Kidney epithelial cell (primary cell): Measurements from ENCODE around the gene ATM. TPM values are rescaled to one million over a fixed set of nuclear protein-coding genes. Genes with fewer than 3 reads are reported as not detected.

Source experiments
- DNase-seq: peaks from one replicate; pipeline ENCODE4 v3.0.0-alpha.2; 2010; ENCODE audit warnings: low read depth
- H3K27me3 ChIP-seq: 2 replicates; pipeline ENCODE4 v1.6.0; 2011; ENCODE audit warnings: low read length; ENCODE audit not compliant: control insufficient read depth, insufficient read depth
- H3K36me3 ChIP-seq: 2 replicates; pipeline ENCODE4 v1.5.1; 2011; ENCODE audit warnings: low read length; ENCODE audit not compliant: control insufficient read depth, insufficient read depth
- H3K4me3 ChIP-seq: 2 replicates; pipeline ENCODE4 v1.5.1; 2011; ENCODE audit warnings: low read depth, mild to moderate bottlenecking, control low read depth, low read length
- CTCF ChIP-seq: IDR thresholded peaks from 2 replicates; pipeline ENCODE4 v1.5.1; 2011; ENCODE audit warnings: mild to moderate bottlenecking, moderate library complexity, low read length, control low read depth, inconsistent platforms; ENCODE audit not compliant: insufficient read depth, poor library complexity, severe bottlenecking
- total RNA-seq: library from RNA; depleted of rRNA; stranded (reverse); fragments of >200 nt; gene quantifications from 2 replicates; pipeline ENCODE4 v1.2.3, GENCODE V29; 2015

Gene ATM
- total RNA-seq, 1 donor from 2014 or later, result 28.5 TPM

DNA sequence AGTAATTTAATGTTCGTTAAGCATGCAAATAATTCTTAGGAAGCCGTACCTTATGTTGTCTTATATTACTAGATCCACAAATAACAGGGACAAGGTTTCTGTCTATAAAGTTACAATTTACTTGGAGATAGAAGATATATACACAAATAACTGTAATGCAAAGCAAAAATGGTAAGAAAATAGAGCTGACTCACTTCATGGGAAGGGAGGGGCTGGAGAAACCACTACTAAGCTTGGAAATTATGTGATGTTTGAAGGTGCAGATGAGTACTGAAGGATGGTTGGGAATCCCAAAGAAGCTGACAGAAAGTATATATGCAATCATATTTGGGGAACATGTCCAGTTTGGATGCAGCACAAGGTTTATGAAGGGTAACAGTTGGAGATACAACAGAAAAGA is 4.4 kb upstream of the ATM start:
- no peaks in the 10 kb centered on the region for H3K27me3 ChIP-seq
- no peak overlapping the region for H3K4me3 ChIP-seq
- DNase-seq, result no peak
- TF ChIP-seq CTCF, result no peak
- H3K36me3 ChIP-seq, result no peaks in the 10 kb centered on the region

DNA sequence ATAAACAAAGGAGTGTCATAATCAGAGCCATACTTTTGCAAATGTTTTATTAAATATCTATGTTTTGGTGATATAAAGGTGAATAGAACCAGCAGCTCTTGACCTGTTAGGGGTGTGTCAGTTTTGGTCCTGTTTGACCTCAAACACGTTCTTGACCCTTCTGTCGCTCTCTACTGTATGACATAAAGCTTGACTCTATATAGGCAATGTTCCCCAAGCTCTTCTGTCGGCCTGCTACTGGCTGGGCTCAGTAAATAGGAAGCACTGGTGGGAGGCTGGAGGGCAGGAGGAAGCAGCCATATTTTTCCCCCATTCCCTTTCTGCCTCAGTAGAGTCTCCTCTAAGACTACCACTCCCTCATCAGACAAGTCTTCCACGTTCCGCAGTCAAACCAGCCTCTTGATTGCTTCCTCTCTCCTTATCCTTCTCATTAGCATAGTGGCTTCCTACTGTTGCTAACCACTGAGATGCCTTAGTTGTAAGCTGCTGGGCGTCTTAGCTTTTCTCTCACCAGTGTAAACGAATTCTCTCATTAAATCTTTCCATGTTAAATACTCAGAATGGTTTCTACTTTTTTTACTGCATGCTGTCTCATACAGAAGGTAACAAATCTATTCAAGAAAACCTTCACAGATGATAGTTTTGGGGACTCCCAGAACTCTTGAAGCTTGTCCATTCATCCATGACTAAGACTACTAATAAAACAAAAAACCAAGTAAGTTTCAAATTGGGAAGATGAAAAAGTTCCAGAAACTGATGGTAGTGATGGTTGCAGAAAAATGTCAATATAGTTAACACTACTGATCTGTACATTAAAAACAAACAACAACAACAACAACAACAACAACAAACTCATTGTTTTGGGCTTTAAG is 3.7 kb upstream of the ATM start:
- no peaks in the 10 kb centered on the region for H3K36me3 ChIP-seq
- DNase-seq, result no peak
- H3K4me3 ChIP-seq, result no peak overlapping the region
- TF ChIP-seq CTCF, result no peak
- no peaks in the 10 kb centered on the region for H3K27me3 ChIP-seq

GRCh38 chr11:108220721-108221336 is 2.0 kb upstream of the ATM start:
- H3K36me3 ChIP-seq, result no peaks in the 10 kb centered on the region
- H3K27me3 ChIP-seq, result no peaks in the 10 kb centered on the region
- DNase-seq, result no peak
- no peak for TF ChIP-seq CTCF
- peak overlapping the region; percentile 69 for H3K4me3 ChIP-seq

- Histone ChIP-seq H3K27me3 (no peaks in the 10 kb centered on the region), H3K4me3 (peak overlapping the region; percentile 69), H3K36me3 (no peaks in the 10 kb centered on the region)
- no peak for TF ChIP-seq CTCF
- DNase-seq, result no peak
These were observed 1.5 kb upstream of the ATM start for GRCh38 chr11:108221371-108221770.

DNA sequence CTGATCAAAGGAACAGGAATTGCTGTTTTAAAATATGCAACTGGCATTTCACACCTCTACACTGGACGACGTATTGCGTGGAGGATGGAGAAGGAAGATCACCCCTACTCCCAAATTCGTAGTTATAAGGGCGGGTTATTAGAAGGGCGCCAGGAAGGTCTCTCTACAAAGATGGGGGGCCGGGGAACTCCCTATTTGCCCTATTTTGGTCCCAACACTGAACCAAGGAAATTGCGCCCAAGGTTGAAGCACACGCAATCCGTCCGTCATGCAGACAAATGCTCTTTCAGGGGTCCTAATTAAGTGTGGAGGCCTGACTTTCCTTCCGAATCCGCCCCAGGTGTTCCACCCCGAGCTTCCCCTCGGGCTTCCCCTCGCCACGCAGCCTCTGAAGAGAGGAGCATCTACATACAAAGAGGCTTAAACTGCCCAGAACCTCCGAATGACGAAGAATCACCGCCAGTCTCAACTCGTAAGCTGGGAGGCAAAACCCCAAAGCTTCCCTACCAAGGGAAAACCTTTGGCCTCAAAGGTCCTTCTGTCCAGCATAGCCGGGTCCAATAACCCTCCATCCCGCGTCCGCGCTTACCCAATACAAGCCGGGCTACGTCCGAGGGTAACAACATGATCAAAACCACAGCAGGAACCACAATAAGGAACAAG is 825 bp upstream of the ATM start:
- Histone ChIP-seq H3K36me3 (no peaks in the 10 kb centered on the region), H3K4me3 (peak overlapping the region; percentile 69), H3K27me3 (no peaks in the 10 kb centered on the region)
- no peak for DNase-seq
- TF ChIP-seq CTCF, result no peak
